Right forelimb (tissue), 1 donor: ENCODE data around the gene HJURP.

Experiments
- DNase-seq: peaks from one replicate; pipeline ENCODE4 v3.0.0-alpha.2; 2018

The HJURP gene

GRCh38 chr2:233791883-233792329 lies 62.4 kb downstream of the HJURP start:
- DNase-seq = no peak

- DNase-seq = no peak
Measured at GRCh38 chr2:233791151-233791882, 63.0 kb downstream of the HJURP start.

- no peak for DNase-seq
Measured at GRCh38 chr2:233789554-233789953, 64.8 kb downstream of the HJURP start.
